ENCODE measurements around the gene STK10.
"Not testable (repeated sequence)": the region's sequence is repeated elsewhere in the genome, so short reads cannot be mapped to it uniquely, and the experiment has no call there.

The STK10 gene

DNA sequence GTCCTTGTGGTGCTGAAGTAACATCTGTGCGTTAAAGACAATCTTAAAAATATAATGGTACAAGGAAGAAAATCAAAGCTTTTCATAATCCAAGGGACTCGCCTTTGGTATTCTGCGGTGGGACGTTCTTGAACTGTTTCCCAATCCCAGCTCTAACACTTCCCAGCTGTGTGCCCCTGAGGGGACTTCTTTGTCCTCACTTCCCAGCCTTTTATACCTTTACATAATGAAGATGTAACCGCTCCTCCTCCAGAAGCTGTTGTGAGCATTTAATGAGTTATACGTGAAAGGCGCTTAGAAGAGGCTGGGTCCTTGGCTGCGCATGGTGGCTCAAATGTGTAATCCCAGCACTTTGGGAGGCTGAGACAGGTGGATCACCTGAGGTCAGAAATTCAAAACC is 16.9 kb downstream of the STK10 start:
- in situ Hi-C loops (cut with HindIII; ENCODE audit: low pct_ligation_motif_present, low pct_unique_long_range_greater_than_20kb, low sequenced_read_pairs) = no loop called here
- DNase-seq = no peak

DNA sequence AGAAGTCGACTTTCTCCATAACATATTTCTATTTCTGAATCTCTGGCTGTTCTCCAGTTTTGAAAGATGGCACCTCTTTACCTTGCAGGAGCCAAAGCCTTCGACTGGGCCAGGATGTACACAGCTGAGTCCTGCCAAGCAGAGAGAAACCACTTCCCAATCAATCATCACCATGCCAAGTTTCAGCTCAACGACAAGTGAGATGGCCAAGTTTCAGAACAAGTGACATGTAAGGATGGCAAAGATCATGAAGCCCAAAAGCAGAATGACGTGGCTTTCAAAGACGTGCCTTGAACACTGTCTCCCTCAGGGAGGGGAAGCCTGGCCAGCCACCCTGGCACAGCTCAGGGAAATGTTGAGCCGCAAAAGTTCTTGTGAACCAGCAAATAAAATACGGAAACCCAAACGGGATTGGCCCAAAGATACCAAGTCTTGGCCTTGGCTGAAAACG is 17.7 kb downstream of the STK10 start:
- in situ Hi-C loops (cut with HindIII; ENCODE audit: low pct_ligation_motif_present, low pct_unique_long_range_greater_than_20kb, low sequenced_read_pairs) = no loop called here
- DNase-seq = no peak

DNA sequence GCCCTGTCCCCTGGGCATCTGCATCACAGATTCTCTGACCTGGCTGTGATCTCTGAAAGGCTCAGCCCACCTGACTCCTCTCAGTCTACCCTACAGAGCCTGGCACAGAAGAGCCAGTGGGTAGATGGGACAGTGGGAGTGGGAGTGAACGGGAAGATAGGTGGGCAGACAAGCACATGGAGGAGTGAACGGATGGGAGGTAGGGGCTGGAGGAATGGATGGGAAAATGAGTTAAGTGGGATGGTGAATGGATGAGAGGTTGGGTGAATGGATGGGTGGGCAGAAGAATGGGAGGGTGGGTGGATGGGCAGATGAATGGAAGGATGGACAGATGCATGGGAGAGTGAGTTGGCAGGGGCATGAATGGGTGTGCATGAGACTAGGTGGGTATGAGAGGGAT is 18.8 kb downstream of the STK10 start:
- no peak for DNase-seq
- in situ Hi-C loops (cut with HindIII; ENCODE audit: low pct_ligation_motif_present, low pct_unique_long_range_greater_than_20kb, low sequenced_read_pairs) = no loop called here

DNA sequence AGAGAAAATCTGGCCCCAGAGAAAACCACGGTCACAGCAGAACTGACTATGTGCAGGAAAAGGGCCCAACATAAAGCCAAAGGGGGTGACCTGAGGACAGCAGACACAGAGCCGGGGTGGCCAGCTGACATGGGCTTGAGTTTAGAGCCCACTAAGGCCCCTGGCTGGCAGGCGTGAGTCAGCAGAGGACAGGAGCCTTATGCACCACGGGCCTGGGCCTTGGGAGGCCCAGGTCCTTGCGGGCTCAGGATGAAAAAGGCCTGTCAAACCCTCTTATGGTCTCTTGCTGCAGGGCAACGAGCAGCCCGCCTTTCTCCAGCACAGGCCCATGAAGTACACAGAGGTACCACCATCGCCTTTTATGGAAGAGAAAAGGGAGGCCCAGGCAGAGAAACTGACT is 19.7 kb downstream of the STK10 start:
- no peak for DNase-seq
- in situ Hi-C loops (cut with HindIII; ENCODE audit: low pct_ligation_motif_present, low pct_unique_long_range_greater_than_20kb, low sequenced_read_pairs) = no loop called here

DNA sequence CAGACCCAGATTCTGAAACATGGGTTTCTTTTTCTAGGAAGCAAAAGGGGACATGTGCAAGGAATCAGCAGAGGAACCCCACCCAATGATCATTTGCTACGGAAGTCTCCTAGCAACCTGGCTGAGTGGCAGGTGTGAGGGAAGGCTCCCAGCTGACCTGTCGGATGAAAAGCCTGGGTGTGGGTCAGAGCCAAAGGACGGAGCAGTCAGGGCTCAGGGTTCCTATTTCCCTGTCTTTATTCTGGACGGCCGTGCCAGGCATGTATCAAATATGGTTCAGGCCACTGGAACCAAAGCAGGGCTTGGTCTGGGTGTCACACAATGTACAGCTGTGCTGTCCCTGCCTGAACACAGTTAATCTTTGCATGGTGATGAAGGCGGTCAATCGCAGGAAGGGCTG is 20.1 kb downstream of the STK10 start:
- no peak for DNase-seq
- in situ Hi-C loops (cut with HindIII; ENCODE audit: low pct_ligation_motif_present, low pct_unique_long_range_greater_than_20kb, low sequenced_read_pairs) = no loop called here

DNA sequence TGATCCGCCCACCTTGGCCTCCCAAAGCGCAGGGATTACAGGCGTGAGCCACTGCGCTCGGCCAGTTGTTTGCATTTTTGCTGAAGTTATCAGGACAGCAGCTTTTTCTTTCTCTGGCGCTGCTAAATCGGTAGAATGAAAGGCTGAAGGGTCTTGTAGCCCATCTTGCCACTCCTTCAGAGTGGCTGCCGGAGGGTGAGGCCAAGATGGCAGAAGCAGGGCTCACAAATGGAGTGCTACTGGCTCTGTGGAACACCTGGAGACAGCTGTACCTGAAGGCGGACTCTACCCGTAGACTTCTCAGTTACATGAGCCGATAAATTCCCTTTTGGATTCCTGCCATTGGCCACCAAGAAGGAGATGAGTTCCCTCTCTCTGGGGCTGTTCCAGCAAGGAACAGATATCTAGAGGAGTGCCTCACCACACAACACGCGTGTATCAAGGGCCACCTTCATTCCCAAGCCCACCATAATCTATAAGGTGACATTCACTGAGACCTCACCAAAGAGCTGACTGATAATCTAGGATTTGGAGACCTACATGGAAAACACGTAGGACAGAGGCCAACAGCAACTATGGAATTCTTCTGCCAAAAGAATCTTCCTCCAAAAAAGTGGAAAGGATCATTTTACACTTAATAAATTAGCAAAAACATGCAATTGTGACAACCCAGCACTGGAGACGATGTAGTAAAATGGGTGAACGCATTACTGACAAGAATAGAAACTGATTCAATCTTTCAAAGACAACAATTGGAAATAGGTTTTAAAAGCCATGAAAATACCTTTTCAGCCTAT is 21.8 kb downstream of the STK10 start:
- no peak for DNase-seq
- in situ Hi-C loops (cut with HindIII; ENCODE audit: low pct_ligation_motif_present, low pct_unique_long_range_greater_than_20kb, low sequenced_read_pairs) = no loop called here

DNA sequence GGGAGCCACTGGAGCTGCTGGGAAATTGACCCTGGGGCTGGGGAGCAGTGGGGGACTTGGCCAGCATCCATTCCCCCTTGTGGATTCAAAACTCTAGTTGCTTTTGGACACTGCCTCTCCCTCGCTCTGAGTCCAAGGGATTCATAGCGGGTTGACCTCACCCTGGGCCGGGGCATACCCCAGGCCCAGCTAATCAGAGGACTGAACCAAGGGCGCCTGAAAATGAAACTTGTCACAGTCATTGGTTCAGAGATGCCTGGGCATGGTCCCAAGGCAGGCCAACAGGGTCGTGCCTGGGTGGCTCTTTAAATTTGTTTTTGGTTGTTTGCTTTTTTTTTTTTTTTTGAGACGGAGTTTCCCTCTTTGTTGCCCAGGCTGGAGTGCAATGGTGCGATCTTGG is 22.6 kb downstream of the STK10 start:
- in situ Hi-C loops (cut with HindIII; ENCODE audit: low pct_ligation_motif_present, low pct_unique_long_range_greater_than_20kb, low sequenced_read_pairs) = no loop called here

DNA sequence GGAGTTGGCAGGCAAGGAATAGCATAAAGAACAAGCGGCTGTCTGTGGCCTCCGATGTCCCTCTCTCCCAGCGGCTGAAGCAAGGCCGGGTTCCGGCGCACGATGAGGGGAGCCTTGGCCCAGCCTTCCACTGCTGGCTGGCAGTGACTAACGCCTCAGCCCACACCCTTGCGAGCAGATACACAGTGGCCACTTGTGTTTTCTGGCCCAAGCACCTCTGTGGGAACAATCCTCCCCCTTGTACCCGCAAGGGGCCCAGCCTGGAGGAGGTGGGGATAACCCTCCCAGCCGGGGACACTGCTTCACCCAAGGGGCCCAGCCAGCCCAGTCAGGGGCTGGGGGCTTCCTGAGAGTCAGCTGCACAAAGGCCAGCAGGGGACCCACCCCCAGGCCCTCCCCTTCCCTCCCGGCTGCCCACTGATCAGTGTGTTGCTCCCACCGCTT is 23.2 kb downstream of the STK10 start:
- no peak for DNase-seq
- in situ Hi-C loops (cut with HindIII; ENCODE audit: low pct_ligation_motif_present, low pct_unique_long_range_greater_than_20kb, low sequenced_read_pairs) = no loop called here

More for the DNA sequence above, 22.6 kb downstream of the STK10 start:
- DNase-seq = no peak

DNA sequence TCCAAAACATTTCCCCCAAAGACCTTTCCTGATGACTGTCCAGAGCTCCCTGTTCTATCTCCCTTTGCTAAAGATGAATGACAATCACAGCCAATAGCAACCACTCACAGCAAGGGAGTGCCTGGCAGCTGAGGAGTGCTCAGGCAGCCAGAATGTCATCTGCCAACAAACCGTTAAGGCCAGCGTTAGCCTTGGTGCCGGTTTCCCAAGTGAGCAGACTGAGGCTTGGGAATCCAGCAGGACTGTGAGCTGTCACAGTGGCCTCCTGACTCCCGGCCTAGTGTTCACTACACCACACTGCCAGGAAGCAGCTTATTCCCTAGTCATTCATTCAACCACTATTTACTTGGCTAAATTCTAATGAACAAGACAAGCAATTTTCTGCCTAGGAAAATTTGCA is 24.7 kb downstream of the STK10 start:
- no peak for DNase-seq
- in situ Hi-C loops (cut with HindIII; ENCODE audit: low pct_ligation_motif_present, low pct_unique_long_range_greater_than_20kb, low sequenced_read_pairs) = no loop called here

DNA sequence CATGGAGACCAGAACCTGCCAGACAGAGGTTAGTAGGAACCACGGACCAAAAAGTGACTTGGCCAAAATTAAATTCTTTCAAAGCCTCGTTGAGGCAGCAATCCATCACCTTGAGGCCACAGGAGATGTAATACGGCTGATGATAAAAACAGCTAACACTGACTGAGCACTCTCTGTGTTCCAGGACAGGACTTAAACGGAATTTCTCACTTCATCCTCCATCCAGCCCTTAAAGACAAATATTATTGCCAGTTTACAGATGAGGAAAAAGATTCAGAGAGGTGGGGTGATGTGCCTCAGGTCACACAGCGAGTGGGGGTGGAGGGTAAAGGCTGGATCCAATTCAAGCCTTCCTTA is 25.1 kb downstream of the STK10 start:
- in situ Hi-C loops (cut with HindIII; ENCODE audit: low pct_ligation_motif_present, low pct_unique_long_range_greater_than_20kb, low sequenced_read_pairs) = no loop called here
- no peak for DNase-seq

DNA sequence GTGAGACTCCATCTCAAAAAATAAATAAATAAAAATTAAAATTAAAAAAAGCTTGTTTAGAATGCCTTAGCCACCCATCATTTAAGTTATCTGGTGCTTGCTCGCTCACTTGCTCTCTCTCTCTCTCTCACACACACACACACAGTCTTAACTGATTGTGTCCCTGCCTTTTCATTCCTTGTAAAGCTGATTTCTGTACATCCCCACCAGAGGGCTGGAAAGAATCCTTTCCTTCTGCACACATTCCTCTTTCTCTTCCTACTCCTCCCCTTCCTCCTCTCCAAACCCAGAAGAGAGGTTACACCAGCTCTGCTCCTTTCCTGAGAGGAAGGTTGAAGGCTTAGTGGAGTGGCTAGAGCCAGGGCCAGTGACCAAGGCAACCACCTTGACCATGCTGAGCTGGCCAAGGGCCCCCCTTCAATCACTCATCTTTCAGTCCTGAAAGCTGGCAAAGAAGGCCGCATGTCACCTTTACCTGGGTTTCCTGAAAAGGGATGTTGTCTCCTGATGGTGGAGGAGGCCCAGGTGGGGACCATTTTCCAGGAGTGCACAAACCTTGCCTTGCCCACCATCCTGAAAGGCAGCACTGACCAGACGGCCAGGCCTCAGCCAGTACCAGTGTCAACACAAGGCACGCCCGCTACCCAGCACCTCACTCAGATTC is 25.6 kb downstream of the STK10 start:
- in situ Hi-C loops (cut with HindIII; ENCODE audit: low pct_ligation_motif_present, low pct_unique_long_range_greater_than_20kb, low sequenced_read_pairs) = no loop called here
- DNase-seq = no peak

DNA sequence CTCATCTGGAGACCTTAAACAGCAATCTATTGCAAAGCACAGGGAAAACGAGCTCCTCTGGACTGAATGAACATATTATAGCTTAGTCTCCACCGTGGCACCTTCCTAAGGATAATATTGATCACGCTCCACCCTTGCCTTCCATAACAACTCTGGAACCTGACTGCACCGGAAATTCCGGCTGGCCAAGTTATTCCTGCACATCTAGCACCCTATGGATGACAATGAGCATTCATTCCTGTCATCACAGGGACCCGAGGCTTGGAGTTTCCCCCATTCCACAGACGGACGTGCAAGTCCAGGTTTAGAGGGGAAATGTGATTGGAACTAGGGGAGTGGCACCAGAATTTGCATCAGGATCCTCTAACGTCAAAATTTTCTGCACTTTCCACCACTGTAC is 27.5 kb downstream of the STK10 start:
- in situ Hi-C loops (cut with HindIII; ENCODE audit: low pct_ligation_motif_present, low pct_unique_long_range_greater_than_20kb, low sequenced_read_pairs) = no loop called here
- no peak for DNase-seq

DNA sequence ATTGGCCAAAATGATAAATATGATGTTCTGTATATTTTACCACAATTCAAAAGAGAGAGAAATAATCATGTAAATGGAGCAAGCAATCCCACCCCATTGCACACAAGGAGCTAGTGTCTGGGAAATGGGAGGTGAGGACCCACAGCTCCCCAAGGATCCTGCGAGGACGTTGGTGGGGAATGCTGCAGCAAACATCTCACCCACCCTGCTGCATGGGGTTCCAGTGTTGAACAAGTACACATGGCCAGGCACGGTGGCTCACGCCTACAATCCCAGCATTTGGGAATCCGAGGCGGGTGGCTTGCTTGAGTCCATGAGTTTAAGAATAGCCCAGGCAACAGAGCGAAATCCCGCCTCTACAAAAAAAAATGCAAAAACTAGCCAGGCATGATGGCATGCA is 29.0 kb downstream of the STK10 start:
- in situ Hi-C loops (cut with HindIII; ENCODE audit: low pct_ligation_motif_present, low pct_unique_long_range_greater_than_20kb, low sequenced_read_pairs) = no loop called here
- DNase-seq = no peak

DNA sequence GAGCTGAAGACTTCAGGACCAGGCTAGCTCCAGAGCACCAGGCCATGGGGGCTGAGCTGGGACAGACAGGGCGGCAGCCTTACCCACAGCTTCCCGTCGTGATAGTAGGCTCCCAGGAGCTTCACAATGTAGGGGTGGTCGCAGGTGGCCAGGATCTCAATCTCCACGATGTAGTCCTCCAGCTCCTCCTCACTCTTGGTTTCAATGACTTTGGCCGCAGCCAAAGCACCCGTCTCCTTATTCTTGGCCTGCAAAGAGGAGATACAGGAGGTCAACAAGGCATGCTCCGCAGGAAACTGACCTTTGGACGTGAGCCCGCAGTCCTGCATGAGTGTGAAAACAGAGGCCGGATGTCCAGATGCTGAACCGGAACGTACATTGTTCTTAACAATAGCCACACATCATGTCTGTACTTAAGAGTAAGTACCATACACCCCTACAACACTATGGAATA is 31.5 kb downstream of the STK10 start:
- in situ Hi-C loops (cut with HindIII; ENCODE audit: low pct_ligation_motif_present, low pct_unique_long_range_greater_than_20kb, low sequenced_read_pairs) = no loop called here
- DNase-seq = no peak

DNA sequence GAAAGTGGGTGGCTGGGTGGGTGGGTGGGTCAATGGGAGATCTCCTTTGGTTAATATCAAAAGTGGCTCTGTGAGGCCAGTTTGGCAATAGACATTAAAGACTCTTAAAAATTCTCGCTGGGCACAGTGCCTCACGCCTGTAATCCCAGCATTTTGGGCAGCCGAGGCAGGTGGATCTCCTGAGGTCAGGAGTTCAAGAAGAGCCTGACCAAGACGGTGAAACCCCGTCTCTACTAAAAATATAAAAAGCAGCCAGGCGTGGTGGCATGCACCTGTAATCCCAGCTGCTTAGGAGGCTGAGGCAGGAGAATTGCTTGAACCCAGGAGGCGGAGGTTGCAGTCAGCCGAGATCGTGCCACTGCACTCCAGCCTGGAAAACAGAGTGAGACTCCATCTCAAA is 32.9 kb downstream of the STK10 start:
- in situ Hi-C loops (cut with HindIII; ENCODE audit: low pct_ligation_motif_present, low pct_unique_long_range_greater_than_20kb, low sequenced_read_pairs); DNase-seq: not testable (repeated sequence)

DNA sequence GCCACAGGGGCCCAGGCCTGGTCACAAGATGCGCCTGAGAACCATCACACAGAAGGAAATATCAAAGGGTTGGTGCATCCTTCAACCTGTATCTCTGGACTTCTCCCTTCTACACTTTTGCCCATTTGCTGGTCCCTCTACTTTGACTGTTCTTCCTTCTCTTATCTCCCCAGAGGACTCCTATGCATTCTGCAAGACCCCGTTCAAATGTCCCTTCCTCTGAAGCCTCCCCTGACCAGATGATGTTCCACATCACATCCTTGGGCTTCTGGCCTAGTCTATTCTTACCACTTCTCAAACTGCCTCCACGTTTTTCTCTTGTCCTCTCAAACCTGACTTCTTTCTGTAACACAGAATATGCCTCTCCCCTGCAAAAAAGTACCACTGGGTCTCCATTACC is 34.3 kb downstream of the STK10 start:
- no peak for DNase-seq
- in situ Hi-C loops (cut with HindIII; ENCODE audit: low pct_ligation_motif_present, low pct_unique_long_range_greater_than_20kb, low sequenced_read_pairs) = no loop called here

DNA sequence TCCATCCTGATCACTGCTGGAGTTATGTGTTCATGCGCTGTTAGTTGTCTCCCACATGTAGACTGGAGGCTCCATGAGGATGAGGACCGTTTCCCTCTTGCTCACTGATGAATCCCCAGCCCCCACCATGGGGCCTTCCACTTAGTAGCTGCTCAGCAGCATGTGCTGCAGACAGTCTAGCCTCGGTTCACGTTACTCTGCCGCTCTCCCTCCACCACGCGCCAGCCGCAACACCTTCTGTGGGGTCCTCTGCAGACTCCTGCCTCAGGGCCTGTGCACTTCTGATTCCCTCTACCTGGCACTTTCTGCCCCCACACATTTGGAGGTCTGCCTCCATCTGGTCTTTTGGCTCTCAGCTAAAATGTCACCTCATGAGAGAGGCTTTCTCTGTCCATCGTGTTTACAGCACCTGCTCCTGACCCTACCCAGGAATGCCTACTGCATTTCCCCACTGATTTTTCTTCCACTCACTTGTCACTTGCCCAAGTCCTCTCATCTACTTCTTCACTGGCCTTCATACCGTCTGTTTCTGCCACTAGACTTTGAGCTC is 36.3 kb downstream of the STK10 start:
- DNase-seq = no peak
- in situ Hi-C loops (cut with HindIII; ENCODE audit: low pct_ligation_motif_present, low pct_unique_long_range_greater_than_20kb, low sequenced_read_pairs) = no loop called here

DNA sequence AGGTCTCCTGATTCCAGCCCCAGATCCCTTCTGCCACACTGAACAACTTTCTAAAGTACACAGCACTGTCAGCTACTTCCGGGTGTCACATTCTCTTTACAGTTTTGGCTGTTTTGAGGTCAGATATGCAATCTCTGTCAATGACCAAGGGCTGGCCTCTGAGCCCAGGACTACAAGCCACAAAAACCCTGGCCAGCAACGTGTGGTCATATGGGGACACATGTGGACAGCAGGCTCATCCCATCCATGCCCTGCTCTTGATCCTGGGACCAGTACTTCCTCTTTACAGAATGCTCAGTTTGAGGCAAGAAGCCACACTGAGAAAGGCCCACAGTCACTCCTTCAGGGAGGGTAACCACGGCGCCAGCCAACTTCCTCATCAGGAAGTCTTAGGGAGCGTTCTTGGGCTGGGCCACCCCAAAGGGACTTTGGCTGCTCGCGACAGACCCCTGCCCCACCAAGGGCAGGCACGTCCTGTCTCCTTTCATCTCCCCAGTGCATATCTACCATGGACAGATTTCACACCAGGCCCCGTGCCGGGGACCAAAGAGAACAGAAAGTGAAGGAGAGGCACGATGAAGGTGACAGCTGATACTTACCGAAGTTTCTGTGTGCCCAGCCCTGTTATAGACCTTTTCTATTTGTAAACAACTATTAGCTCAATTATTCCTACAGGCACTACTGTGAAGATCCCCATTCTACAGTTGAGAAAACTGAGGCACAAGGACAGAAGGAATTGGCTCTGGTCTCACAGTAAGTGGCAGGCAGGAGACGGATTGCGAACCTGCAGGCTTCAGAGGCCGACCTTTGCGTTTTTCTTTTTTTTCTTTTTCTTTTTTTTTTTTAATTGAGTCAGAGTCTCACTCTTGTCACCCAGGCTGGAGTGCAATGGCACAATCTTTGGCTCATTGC is 37.3 kb downstream of the STK10 start:
- DNase-seq = no peak

DNA sequence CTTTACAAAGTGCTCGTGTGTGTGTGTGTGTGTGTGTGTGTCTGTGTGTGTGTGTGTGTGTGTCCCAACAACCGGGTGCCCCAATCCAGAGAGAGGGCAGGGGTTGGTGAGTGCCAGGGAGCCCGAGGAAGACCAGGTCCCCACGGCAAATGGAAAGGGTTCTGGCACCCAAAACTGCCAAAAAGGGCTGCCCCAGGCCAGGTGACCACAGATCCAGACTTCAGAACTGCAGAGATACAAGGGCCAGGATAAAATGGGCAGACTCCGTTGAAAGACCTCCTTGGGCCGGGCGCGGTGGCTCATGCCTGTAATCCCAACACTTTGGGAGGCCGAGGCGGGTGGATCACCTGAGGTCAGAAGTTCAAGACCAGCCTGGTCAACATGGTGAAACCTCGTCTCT is 38.5 kb downstream of the STK10 start:
- in situ Hi-C loops (cut with HindIII; ENCODE audit: low pct_ligation_motif_present, low pct_unique_long_range_greater_than_20kb, low sequenced_read_pairs); DNase-seq: not testable (repeated sequence)

More for the DNA sequence above, 37.3 kb downstream of the STK10 start:
- in situ Hi-C loops (cut with HindIII; ENCODE audit: low pct_ligation_motif_present, low pct_unique_long_range_greater_than_20kb, low sequenced_read_pairs) = no loop called here
